Astrocyte (in vitro differentiated cells and primary cell): ENCODE measurements around the gene CAMK2B.

Experiments used
- CTCF ChIP-seq: IDR thresholded peaks from 2 replicates; pipeline ENCODE4 v1.5.1; 2011; ENCODE audit warnings: low read depth, mild to moderate bottlenecking, inconsistent platforms, low read length, moderate library complexity; ENCODE audit not compliant: insufficient read depth
- EZH2 ChIP-seq: IDR thresholded peaks from 2 replicates; pipeline ENCODE4 v1.6.1; 2012; ENCODE audit warnings: mild to moderate bottlenecking, low read length, inconsistent platforms; ENCODE audit not compliant: insufficient read depth

DNA sequence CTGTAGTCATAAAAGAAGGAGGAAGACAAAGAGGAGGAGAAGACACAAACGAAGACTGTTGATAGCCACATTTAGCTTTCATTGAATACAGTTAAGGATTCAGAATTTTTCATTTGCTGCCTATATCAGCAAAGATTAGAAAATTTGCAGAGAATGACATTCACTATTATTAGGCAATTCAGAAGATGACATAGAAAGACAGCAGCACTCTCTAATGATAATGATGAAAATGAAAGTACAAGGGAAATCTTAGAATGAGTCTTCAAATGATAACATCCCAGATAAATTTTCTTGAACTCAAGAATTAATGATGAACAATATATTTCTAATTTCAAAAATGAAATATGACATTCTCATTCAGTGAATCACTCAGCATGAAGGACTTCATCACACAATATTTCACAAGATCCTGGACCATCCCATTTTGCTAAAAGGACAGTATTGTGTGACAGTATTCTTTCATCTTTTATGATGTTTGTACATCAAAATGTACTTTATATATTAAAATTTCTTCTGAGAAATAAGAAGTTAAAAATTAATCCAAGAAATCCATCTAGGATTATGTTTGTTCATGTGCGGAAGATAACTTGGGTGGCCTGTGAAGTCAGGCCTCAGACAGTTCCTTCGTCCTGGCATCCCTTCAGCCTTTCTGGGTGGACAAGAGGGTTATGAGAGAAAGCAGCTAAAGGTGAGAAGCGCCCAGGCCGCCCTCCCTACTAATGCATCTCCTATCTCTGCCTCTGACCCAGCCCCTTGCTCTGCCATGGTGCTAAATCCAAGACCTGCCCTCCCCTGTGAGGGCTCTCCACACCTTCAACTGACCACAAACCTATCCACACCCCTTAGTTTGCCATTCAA is 47.4 kb upstream of the CAMK2B start:
- TF ChIP-seq CTCF (no peak), EZH2 (no peak)
